ENCODE measurements around the gene KRTAP5-8. TPM values are rescaled to one million over a fixed set of nuclear protein-coding genes. Genes with fewer than 3 reads are reported as not detected.

The KRTAP5-8 gene
- total and polyA plus RNA-seq, 2 donors (not counting 3 experiments of a cell fraction or from before 2014, with no cell fraction given) = 0.17 TPM; not detected in 1

- dilution Hi-C loops (cut with MboI; ENCODE audit: extremely low pct_ligation_motif_present, low sequenced_read_pairs) (no loop called here), intact Hi-C loops (cut with micrococcal nuclease) (no loop called here)
- TF ChIP-seq JUN (IDR thresholded peaks at IDR 0.05; ENCODE audit: borderline replicate concordance, insufficient read depth, insufficient read length, low read depth) (no peak), GATA2 (IDR thresholded peaks at IDR 0.05; ENCODE audit: insufficient read depth, insufficient read length, low read depth, low read length) (no peak), MYC (IDR thresholded peaks at IDR 0.05; ENCODE audit: low read depth, low read length) (no peak), POLR2AphosphoS5 (IDR thresholded peaks at IDR 0.05; ENCODE audit: insufficient read depth, low read depth, low read length) (no peak), MAX (IDR thresholded peaks at IDR 0.05; ENCODE audit: insufficient read depth, insufficient read length) (no peak), CTCF (IDR thresholded peaks at IDR 0.05; ENCODE audit: extremely low read depth in 1 of 2, insufficient read depth in 1 of 2, low read depth in 1 of 2, low read length in 2 of 2) (no peak), POLR2A (IDR thresholded peaks at IDR 0.05; ENCODE audit: low read depth, low read length) (no peak), EZH2 (IDR thresholded peaks at IDR 0.05; ENCODE audit: borderline replicate concordance, low read depth, low read length, severe bottlenecking) (no peak), FOS (IDR thresholded peaks at IDR 0.05; ENCODE audit: borderline replicate concordance, insufficient read depth, low read length) (no peak)
- no peaks in the 10 kb centered on the region for H4K20me1 ChIP-seq (replicated peaks; ENCODE audit: control insufficient read depth, extremely low read depth, insufficient read depth, low read length)
- H3K4me2 ChIP-seq (ENCODE audit: insufficient read depth, low read length) = no peak overlapping the region
- no peak overlapping the region for H2AFZ ChIP-seq (ENCODE audit: low read depth, low read length)
- no peaks in the 10 kb centered on the region for H3K27me3 ChIP-seq (ENCODE audit: control insufficient read depth in 2 of 2, insufficient read depth in 2 of 2, low read length in 2 of 2)
- FAIRE-seq (peak; percentile 43), DNase-seq (ENCODE audit: low read depth, low spot score) (no peak)
- POLR2A ChIA-PET = no interaction called here
- no peaks in the 10 kb centered on the region for H3K79me2 ChIP-seq (ENCODE audit: control insufficient read depth, insufficient read depth, low read length)
- H3K9ac ChIP-seq (replicated peaks; ENCODE audit: extremely low read depth, insufficient read depth, low read length) = no peak overlapping the region
- CTCF ChIA-PET = no interaction called here
- no peak overlapping the region for H3K27ac ChIP-seq (ENCODE audit: insufficient read depth, low read depth, low read length)
- no peaks in the 10 kb centered on the region for H3K36me3 ChIP-seq (ENCODE audit: control insufficient read depth in 2 of 2, extremely low read depth in 1 of 2, insufficient read depth in 2 of 2, low read length in 2 of 2)
- H3K9me1 ChIP-seq (replicated peaks; ENCODE audit: control insufficient read depth, extremely low read depth, insufficient read depth, low read length) = no peaks in the 10 kb centered on the region
- no peak overlapping the region for H3K4me3 ChIP-seq (replicated peaks in 1 of 3; ENCODE audit: insufficient read depth in 1 of 3, low read depth in 1 of 3, low read length in 3 of 3)
- no peaks in the 10 kb centered on the region for H3K4me1 ChIP-seq (ENCODE audit: control insufficient read depth, extremely low read depth, insufficient read depth, low read length)
- BruUV-seq (replicated peaks) = no TSS peak
- H3K9me3 ChIP-seq (replicated peaks; ENCODE audit: control insufficient read depth, insufficient read depth, low read length) = no peaks in the 10 kb centered on the region
Observed at GRCh38 chr11:71544525-71545214, 6.8 kb downstream of the KRTAP5-8 start.
